Omental fat pad (tissue), 4 donors: Measurements from ENCODE around the gene C2orf80. TPM values are rescaled to one million over a fixed set of nuclear protein-coding genes. Genes with fewer than 3 reads are reported as not detected.
"Not testable (repeated sequence)": the region's sequence is repeated elsewhere in the genome, so short reads cannot be mapped to it uniquely, and the experiment has no call there.

Experiments used
- ATAC-seq: fragments of 150-250 bp; one replicate; pipeline ENCODE4 v1.9.1; 2016; ENCODE audit warnings: mild to moderate bottlenecking, moderate library complexity; ENCODE audit not compliant: low FRiP score
- DNase-seq: peaks from one replicate; pipeline ENCODE4 v3.0.0-alpha.2; 2019; ENCODE audit warnings: low spot score
- CTCF ChIP-seq, 3 donors: fragments of 450-650 bp; IDR thresholded peaks; one replicate each; pipeline ENCODE4 v1.5.1; 2016 to 2017; ENCODE audit warnings: antibody characterized with exemption in 3 of 3, mild to moderate bottlenecking in 3 of 3, moderate library complexity in 2 of 3
- total RNA-seq, 4 donors: library from RNA; depleted of rRNA; stranded (reverse); fragments of >200 nt; gene quantifications; one replicate each; pipeline ENCODE4 v1.1.0, GENCODE V29; 2016

Gene C2orf80
- total RNA-seq, result not detected

DNA sequence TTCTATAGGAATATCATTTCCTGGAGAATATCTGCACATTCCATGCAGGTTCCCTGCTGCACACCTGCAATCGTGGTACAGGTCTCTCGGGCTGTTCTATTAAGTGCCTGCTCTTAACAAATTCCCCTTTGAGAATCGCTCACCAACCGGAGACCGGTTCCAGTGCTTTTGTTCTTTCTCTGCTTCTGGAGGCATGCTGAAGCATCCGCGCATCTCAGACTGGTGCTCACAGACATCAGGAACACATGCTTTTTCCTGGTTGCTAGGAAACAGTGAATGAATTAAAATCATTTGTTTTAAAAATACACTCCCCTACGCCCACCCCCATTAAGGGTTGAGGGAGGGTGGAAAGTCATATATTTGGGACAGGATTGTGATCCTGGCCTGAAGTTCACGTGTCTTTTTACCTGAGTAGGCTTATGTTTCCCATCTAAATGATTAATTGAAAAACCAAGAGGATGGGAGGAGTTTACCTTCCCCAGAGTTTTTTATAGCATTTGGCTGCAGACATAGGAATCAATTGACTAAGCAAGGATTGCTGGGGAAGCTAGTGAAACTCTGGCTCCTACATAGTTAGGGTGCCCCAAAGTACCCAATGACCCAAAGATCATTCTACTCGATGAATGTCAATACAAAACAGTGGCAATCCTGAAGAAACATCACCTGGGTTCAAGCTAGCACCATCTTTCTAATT, at the start of gene C2orf80:
Gene C2orf80 (minus strand): TSS at position 221 of the 694 bp plus-strand sequence. CDS start 3,044 bp downstream, outside the sequence.
- DNase-seq (no peak), ATAC-seq (no peak)
- TF ChIP-seq CTCF (IDR thresholded peaks at IDR 0.05), result no peak

DNA sequence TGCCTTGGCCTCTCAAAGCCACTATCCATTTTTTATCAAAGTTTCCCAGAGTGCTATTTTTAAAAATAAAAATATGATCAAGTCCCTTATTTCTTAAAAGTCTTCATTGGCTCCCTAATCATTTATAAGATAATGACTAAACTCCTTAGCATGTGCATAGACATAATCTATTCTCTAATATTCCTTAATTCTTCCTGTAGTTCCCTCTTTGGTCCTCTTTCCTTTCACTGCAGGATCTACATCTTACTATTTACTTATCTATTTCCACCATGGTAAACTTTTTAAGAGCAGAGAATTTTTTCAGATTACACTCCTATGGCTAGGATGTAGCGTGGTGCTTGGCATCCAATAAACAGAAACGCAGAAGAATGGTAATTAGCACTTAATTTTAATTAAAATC, 46.0 kb upstream of the C2orf80 start:
- no peak for ATAC-seq
- no peak for TF ChIP-seq CTCF (IDR thresholded peaks at IDR 0.05)
- DNase-seq, result no peak

DNA sequence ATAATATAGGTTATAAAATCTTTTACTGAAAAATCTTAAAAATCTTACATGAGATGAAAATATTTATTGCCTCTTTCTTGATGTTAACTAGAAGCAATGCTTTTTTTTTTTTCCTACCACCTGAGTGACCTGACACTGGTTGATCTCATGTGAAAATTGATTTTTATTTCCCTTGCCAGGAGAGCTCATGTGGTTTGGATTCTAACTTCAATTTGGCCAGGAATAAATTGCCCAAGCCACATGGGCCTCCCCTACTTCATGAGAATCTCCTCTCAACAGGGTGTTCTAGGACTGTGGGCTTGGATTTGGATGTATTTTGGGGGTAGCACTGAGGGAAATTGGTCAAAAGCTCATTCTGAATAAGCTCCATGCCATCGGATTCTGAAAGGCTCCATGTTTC, 45.0 kb upstream of the C2orf80 start:
- DNase-seq (no peak), ATAC-seq (no peak)
- TF ChIP-seq CTCF (IDR thresholded peaks at IDR 0.05), result no peak

GRCh38 chr2:208228476-208228875, 38.6 kb upstream of the C2orf80 start:
- TF ChIP-seq CTCF (IDR thresholded peaks at IDR 0.05), result no peak
- DNase-seq, result no peak
- ATAC-seq, result no peak

DNA sequence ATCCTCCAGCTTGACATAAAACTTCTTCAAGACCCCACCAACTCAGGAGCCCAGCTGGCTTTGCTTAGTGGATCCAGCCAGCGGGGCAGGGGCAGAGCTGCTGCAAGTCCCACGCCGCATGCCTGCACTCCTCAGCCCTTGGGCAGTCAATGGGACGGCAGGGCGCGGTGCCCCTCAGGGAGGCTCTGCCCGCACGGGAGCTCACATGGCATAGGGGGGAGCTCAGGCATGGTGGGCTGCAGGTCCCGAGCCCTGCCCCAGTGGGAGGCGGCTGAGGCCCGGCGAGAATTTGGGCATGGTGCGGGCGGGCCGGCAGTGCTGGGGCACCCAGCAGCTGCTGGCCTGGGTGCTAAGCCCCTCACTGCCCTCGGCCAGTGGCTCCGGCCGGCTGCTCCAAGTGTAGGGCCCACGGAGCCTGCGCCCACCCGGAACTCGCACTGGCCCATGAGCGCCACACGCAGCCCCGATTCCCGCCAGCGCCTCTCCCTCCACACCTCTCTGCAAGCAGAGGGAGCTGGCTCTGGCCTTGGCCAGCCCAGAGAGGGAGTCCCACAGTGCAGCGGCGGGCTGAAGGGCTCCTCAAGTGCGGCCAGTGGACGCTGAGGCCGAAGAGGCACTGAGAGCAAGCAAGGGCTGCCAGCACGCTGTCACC, 37.9 kb upstream of the C2orf80 start:
- ATAC-seq, result no peak
- DNase-seq, result no peak
- TF ChIP-seq CTCF (IDR thresholded peaks at IDR 0.05), result no peak

DNA sequence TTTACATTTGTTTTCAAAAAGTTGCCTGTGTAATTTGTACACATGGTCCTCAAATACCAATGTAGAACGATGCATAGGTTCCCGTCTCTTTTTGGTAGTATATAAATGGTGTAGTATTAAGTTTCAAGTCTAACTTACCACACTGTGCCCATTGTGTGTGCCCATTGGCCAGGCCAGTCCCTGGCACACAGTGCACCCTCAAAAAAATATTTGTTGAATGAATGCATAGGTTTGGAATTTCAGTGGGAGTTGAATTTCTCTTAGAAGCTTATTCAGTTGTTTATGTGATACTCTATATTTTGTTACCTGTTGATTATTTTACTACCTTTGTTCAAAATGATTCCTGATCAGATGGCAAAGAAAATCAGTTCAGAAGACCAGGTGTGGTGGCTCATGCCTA, 35.0 kb upstream of the C2orf80 start:
- TF ChIP-seq CTCF (IDR thresholded peaks at IDR 0.05), result no peak
- ATAC-seq, result no peak
- no peak for DNase-seq

DNA sequence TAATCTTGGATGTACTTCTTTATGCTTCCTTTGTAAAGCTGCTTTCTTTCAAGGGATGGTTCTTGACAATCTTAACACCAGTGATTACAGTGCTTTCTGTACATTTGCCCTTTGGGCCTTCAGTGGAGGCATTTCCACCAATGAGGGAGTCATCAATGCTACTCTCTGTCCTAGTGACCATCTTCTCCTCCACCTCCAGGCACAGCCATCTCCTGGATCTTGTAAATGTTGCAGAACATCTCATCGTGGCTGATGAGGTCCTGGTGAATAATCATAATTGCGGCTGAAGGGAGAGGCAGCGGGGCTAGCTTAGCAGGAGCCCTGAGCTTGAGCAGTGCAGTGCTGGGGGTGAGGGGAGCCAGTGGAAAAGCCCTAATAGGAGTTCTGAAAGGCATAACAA, 32.5 kb upstream of the C2orf80 start:
- DNase-seq (no peak), ATAC-seq (no peak)

DNA sequence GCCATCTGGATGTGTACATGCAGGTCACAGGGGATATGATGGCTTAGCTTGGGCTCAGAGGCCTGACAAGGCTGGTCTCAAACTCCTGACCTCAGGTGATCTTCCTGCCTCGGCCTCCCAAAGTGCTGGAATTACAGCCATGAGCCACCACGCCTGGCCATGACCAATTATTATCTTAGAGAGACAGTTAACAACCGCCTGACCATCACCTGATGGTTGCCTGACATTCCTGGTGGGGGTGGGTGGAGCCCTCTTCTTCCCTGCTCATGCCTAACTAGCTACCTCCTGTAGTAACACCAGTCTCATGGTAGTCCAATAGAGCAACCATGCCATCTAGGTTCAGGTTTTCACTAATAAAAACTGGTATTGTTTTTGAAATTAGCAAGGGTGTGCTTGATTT, 32.0 kb upstream of the C2orf80 start:
- not testable (repeated sequence) for ATAC-seq, DNase-seq

More for the DNA sequence above, 32.5 kb upstream of the C2orf80 start:
- no peak for TF ChIP-seq CTCF (IDR thresholded peaks at IDR 0.05)
